HepG2 (cell line): Measurements from ENCODE around the gene MNAT1. TPM values are rescaled to one million over a fixed set of nuclear protein-coding genes. Genes with fewer than 3 reads are reported as not detected.

Source experiments
- ATAC-seq: fragments of 200-7000 bp; cut with Tn5 transposase; 3 replicates; pipeline ENCODE4 v1.9.1; 2020; ENCODE audit warnings: mild to moderate bottlenecking, moderate library complexity
- BruUV-seq: library from RNA; stranded (reverse); fragments of 400-500 nt; replicated peaks from 2 replicates; lab custom pipeline; 2021; lab: Mats Ljungman, UMichigan
- CTCF ChIA-PET: fragments of 300-600 bp; formaldehyde crosslinking; extraction: SDS; loops from one replicate; lab custom pipeline; 2021; ENCODE audit warnings: low total read pairs, inconsistent platforms, low intra/inter-chr PET ratio; lab: Yijun Ruan, JAX
- POLR2A ChIA-PET: fragments of 350-600 bp; sonication (Branson Sonifier 250); formaldehyde crosslinking; loops from one replicate; lab custom pipeline; 2020; ENCODE audit warnings: antibody characterized with exemption, inconsistent platforms; lab: Yijun Ruan, JAX
- DNase-seq: peaks from one replicate; pipeline ENCODE4 v3.0.0-alpha.2; 2015; ENCODE audit warnings: low spot score
- FAIRE-seq: peaks from 3 replicates; lab custom pipeline; 2011; peaks lifted over from hg19 to GRCh38; lab: Jason Lieb, UNC
- H2AFZ ChIP-seq: one replicate; pipeline ENCODE4 v1.6.1; 2011; ENCODE audit warnings: low read length, inconsistent platforms
- H3K27ac ChIP-seq: fragments of 300-600 bp; 3 replicates; pipeline ENCODE4 v1.8.0; 2011; ENCODE audit warnings: mixed run types, mild to moderate bottlenecking, mixed read lengths, low read length, inconsistent platforms; ENCODE audit not compliant: insufficient read depth; ENCODE audit errors: extremely low read length
- H3K27me3 ChIP-seq, 2 experiments: fragments of 200-600 bp in 1 of 2; 2 replicates in 1 of 2; 3 replicates in 1 of 2; pipeline versions ENCODE4 v1.6.0 to v1.8.0; 2011; ENCODE audit warnings: low read length in 2 of 2, mild to moderate bottlenecking in 2 of 2, moderate library complexity in 2 of 2, inconsistent platforms in 1 of 2; ENCODE audit not compliant: insufficient read depth in 2 of 2, control insufficient read depth in 1 of 2
- H3K36me3 ChIP-seq, 2 experiments: fragments of 200-600 bp in 1 of 2; replicated peaks in 1 of 2; 2 replicates in 1 of 2; 3 replicates in 1 of 2; pipeline versions ENCODE4 v1.5.1 to v1.8.0; 2011; ENCODE audit warnings: low read length in 2 of 2, inconsistent platforms in 1 of 2; ENCODE audit not compliant: insufficient read depth in 2 of 2, control insufficient read depth in 1 of 2
- H3K4me1 ChIP-seq: 2 replicates; pipeline ENCODE4 v1.5.1; 2012; ENCODE audit warnings: low read length, inconsistent platforms; ENCODE audit not compliant: insufficient read depth
- H3K4me2 ChIP-seq: 2 replicates; pipeline ENCODE4 v1.6.0; 2011; ENCODE audit warnings: low read depth, low read length, inconsistent platforms
- H3K4me3 ChIP-seq, 3 experiments: fragments of 200-600 bp in 1 of 3; sonication (generic), shearing (Covaris generic) in 1 of 3; replicated peaks in 1 of 3; 2 replicates each; pipeline ENCODE4 v1.5.1; 2011 to 2016; ENCODE audit warnings: low read length in 3 of 3, inconsistent platforms in 2 of 3, low read depth in 2 of 3, mild to moderate bottlenecking in 2 of 3, control low read depth in 1 of 3, mixed read lengths in 1 of 3; ENCODE audit not compliant: insufficient read depth in 1 of 3
- H3K79me2 ChIP-seq: one replicate; pipeline ENCODE4 v1.6.1; 2011; ENCODE audit warnings: low read length, inconsistent platforms; ENCODE audit not compliant: insufficient read depth
- H3K9ac ChIP-seq: 2 replicates; pipeline ENCODE4 v1.6.0; 2011; ENCODE audit warnings: mild to moderate bottlenecking, low read depth, low read length, inconsistent platforms; ENCODE audit not compliant: insufficient read depth
- H3K9me3 ChIP-seq: 2 replicates; pipeline ENCODE4 v1.5.1; 2012; ENCODE audit warnings: mild to moderate bottlenecking, low read length
- H4K20me1 ChIP-seq: 2 replicates; pipeline ENCODE4 v1.6.0; 2011; ENCODE audit warnings: inconsistent platforms, mild to moderate bottlenecking, low read length, moderate library complexity; ENCODE audit not compliant: insufficient read depth
- BRF2 ChIP-seq: sonication (generic); formaldehyde crosslinking; IDR thresholded peaks from 2 replicates; pipeline ENCODE4 v1.8.1; 2022; ENCODE audit warnings: mild to moderate bottlenecking, missing genetic modification reagents
- DDIT3 ChIP-seq: sonication (generic); formaldehyde crosslinking; IDR thresholded peaks from 2 replicates; pipeline ENCODE4 v1.4.0; 2020; ENCODE audit warnings: mild to moderate bottlenecking, missing genetic modification reagents
- DMTF1 ChIP-seq: sonication (generic); formaldehyde crosslinking; IDR thresholded peaks from 2 replicates; pipeline ENCODE4 v1.4.0; 2020; ENCODE audit warnings: mild to moderate bottlenecking, missing genetic modification reagents
- DNMT1 ChIP-seq: sonication (generic); formaldehyde crosslinking; IDR thresholded peaks from 2 replicates; pipeline ENCODE4 v1.5.1; 2020; ENCODE audit warnings: mild to moderate bottlenecking, missing genetic modification reagents
- ESRRA ChIP-seq: sonication (generic); formaldehyde crosslinking; IDR thresholded peaks from 2 replicates; pipeline ENCODE4 v1.5.1; 2020; ENCODE audit warnings: mild to moderate bottlenecking, low read depth, missing genetic modification reagents
- GABPB1 ChIP-seq: IDR thresholded peaks from 2 replicates; pipeline ENCODE4 v1.6.1; 2016; ENCODE audit warnings: mild to moderate bottlenecking, missing genetic modification reagents, moderate library complexity, missing compliant biosample characterization
- HMG20B ChIP-seq: conservative IDR thresholded peaks from 2 replicates; pipeline ENCODE4 v1.6.1; 2016; ENCODE audit warnings: missing genetic modification reagents, missing compliant biosample characterization
- HNF4A ChIP-seq: sonication (generic); formaldehyde crosslinking; IDR thresholded peaks from 2 replicates; pipeline ENCODE4 v1.4.0; 2020; ENCODE audit warnings: missing genetic modification reagents
- MED8 ChIP-seq: sonication (generic); formaldehyde crosslinking; IDR thresholded peaks from 2 replicates; pipeline ENCODE4 v1.8.1; 2023; ENCODE audit warnings: mild to moderate bottlenecking, missing genetic modification reagents; ENCODE audit not compliant: insufficient replicate concordance
- NCOR1 ChIP-seq: fragments of 200-600 bp; sonication (generic); IDR thresholded peaks from 2 replicates; pipeline ENCODE4 v1.7.0; 2017; ENCODE audit warnings: antibody characterized with exemption, low read length, borderline replicate concordance
- RORA ChIP-seq: sonication (generic); formaldehyde crosslinking; IDR thresholded peaks from 2 replicates; pipeline ENCODE4 v1.5.0; 2020; ENCODE audit warnings: mild to moderate bottlenecking, missing genetic modification reagents, moderate library complexity
- TCF7 ChIP-seq: sonication (generic); IDR thresholded peaks from 2 replicates; pipeline ENCODE4 v1.6.1; 2016; ENCODE audit warnings: antibody characterized with exemption, low read depth
- ZNF10 ChIP-seq: sonication (generic); formaldehyde crosslinking; IDR thresholded peaks from 2 replicates; pipeline ENCODE4 v1.4.0; 2020; ENCODE audit warnings: mild to moderate bottlenecking, low read depth, missing genetic modification reagents, borderline replicate concordance
- ZNF24 ChIP-seq: fragments of 450-650 bp; IDR thresholded peaks from 2 replicates; pipeline ENCODE4 v1.6.1; 2017; ENCODE audit warnings: antibody characterized with exemption, mild to moderate bottlenecking
- ZNF263 ChIP-seq: sonication (generic); formaldehyde crosslinking; IDR thresholded peaks from 2 replicates; pipeline ENCODE4 v1.4.0; 2020; ENCODE audit warnings: missing genetic modification reagents
- ZNF292 ChIP-seq: sonication (generic); formaldehyde crosslinking; IDR thresholded peaks from 2 replicates; pipeline ENCODE4 v1.8.1; 2022; ENCODE audit warnings: mild to moderate bottlenecking, low read depth, missing genetic modification reagents, borderline replicate concordance
- ZNF678 ChIP-seq: sonication (generic); formaldehyde crosslinking; IDR thresholded peaks from 2 replicates; pipeline ENCODE4 v1.4.0; 2020; ENCODE audit warnings: mild to moderate bottlenecking, missing genetic modification reagents
- ZNF713 ChIP-seq: sonication (generic); formaldehyde crosslinking; IDR thresholded peaks from 2 replicates; pipeline ENCODE4 v1.4.0; 2020; ENCODE audit warnings: mild to moderate bottlenecking, missing genetic modification reagents
- ZNF740 ChIP-seq: sonication (generic); formaldehyde crosslinking; IDR thresholded peaks from 2 replicates; pipeline ENCODE4 v1.4.0; 2020; ENCODE audit warnings: missing genetic modification reagents
- ZNF746 ChIP-seq: sonication (generic); formaldehyde crosslinking; IDR thresholded peaks from 2 replicates; pipeline ENCODE4 v1.8.0; 2022; ENCODE audit warnings: mild to moderate bottlenecking, missing genetic modification reagents
- WGBS: methylation state at CpG from one replicate; pipeline ENCODE4 v1.1.6; 2017; ENCODE audit warnings: low lambda C conversion rate; 5-methylcytosine and 5-hydroxymethylcytosine counted together
- in situ Hi-C: cut with HindIII; loops from 2 replicates; pipeline ENCODE4 v1.10.0; 2017; ENCODE audit warnings: low pct_unique_long_range_greater_than_20kb; ENCODE audit not compliant: extremely low pct_ligation_motif_present
- intact Hi-C: fragments of 100-400 bp; cut with micrococcal nuclease; formaldehyde crosslinking; loops from one replicate; pipeline ENCODE4 v1.10.0; 2022; ENCODE audit not compliant: unreplicated experiment
- polyA plus RNA-seq, 8 experiments: library from polyadenylated mRNA; depleted of rRNA in 3 of 8; stranded (reverse) in 7 of 8; unstranded in 1 of 8; fragments of >200 nt; fragmentation: Illumina TruSeq in 4 of 8; extraction: Trizol in 4 of 8; gene quantifications; 2 replicates each; pipeline versions ENCODE4 v1.2.1 to v1.2.3, GENCODE V29; 2011 to 2016; ENCODE audit warnings: low read depth in 4 of 8, missing spikeins in 1 of 8, mixed read lengths in 1 of 8; ENCODE audit not compliant: insufficient read depth in 1 of 8
- total RNA-seq, 5 experiments: library from RNA; depleted of rRNA; stranded (reverse); fragments of >200 nt; fragmentation: Illumina TruSeq; extraction: Trizol; gene quantifications; 2 replicates each; pipeline ENCODE4 v1.2.3, GENCODE V29; 2016; ENCODE audit warnings: low read depth in 1 of 5

Gene MNAT1
- total and polyA plus RNA-seq, 2 of the 13 experiments (the other 11 are each of a cell fraction or from before 2014, with no cell fraction given) = 49.2 to 94.8 TPM

- ChIA-PET POLR2A (interaction anchor here (1.1 to 4.2 kb wide), 9 partner anchors 12 to 382 kb away, joined by 3 to 38 read pairs (median 7); no protein-coding TSS in a partner anchor), CTCF (no interaction called here)
- Histone ChIP-seq H3K4me1 (peaks cover 35% of the 10 kb centered on the region), H3K27ac (peak overlapping the region; percentile 85), H3K36me3 (peaks cover 2 to 13% of the 10 kb centered on the region in 2 experiments; a peak in 2 of 5 replicates), H3K4me2 (peak overlapping the region; percentile 90), H3K9ac (peak overlapping the region; percentile 86), H3K9me3 (no peaks in the 10 kb centered on the region), H2AFZ (no peak overlapping the region), H3K4me3 (peak overlapping the region; percentile 77 to 96 (median 84)), H3K27me3 (no peaks in the 10 kb centered on the region), H3K79me2 (peaks cover 14% of the 10 kb centered on the region), H4K20me1 (peaks cover 9% of the 10 kb centered on the region)
- in situ Hi-C loops (loop anchor here (5.0 kb wide), 1 partner anchor 64 kb away; no protein-coding TSS in a partner anchor), intact Hi-C loops (loop anchor here (1.0 to 10.0 kb wide), 8 partner anchors 65 to 531 kb away; partner anchors contain the start of genes SIX1, SLC38A6 and TRMT5)
- BruUV-seq = no TSS peak
- ATAC-seq (peak; percentile 72), DNase-seq (peak; percentile 67), FAIRE-seq (no peak)
- WGBS = 0% methylated on average over 1 of the region's 70 CpGs
- TF ChIP-seq DNMT1 (CRISPR knock-in tag) = no peak
- no peak for TF ChIP-seq DMTF1 (CRISPR knock-in tag)
- peak; percentile 70 for TF ChIP-seq TCF7
- TF ChIP-seq DDIT3 = no peak
- TF ChIP-seq BRF2 (CRISPR knock-in tag) = no peak
- no peak for TF ChIP-seq ZNF24
- peak; percentile 69; the same call in 1 of the 2 replicates for TF ChIP-seq GABPB1
- no peak for TF ChIP-seq ZNF678
- no peak for TF ChIP-seq ESRRA
- peak; percentile 25 for TF ChIP-seq MED8 (CRISPR knock-in tag)
- TF ChIP-seq ZNF10 (CRISPR knock-in tag) = no peak
- TF ChIP-seq ZNF263 (CRISPR knock-in tag) = peak; percentile 23; the same call in 1 of the 2 replicates
- TF ChIP-seq RORA (CRISPR knock-in tag) = no peak
- 0 out of 2 replicates have a peak, but pooled peaks have one; percentile 41 for TF ChIP-seq HMG20B (CRISPR knock-in tag)
- no peak for TF ChIP-seq NCOR1
- TF ChIP-seq ZNF746 (CRISPR knock-in tag) = 0 out of 2 replicates have a peak, but pooled peaks have one; percentile 15
- peak; percentile 72 for TF ChIP-seq ZNF292 (CRISPR knock-in tag)
- TF ChIP-seq ZNF740 = 0 out of 2 replicates have a peak, but pooled peaks have one; percentile 12
- no peak for TF ChIP-seq ZNF713 (CRISPR knock-in tag)
- no peak for TF ChIP-seq HNF4A (CRISPR knock-in tag)
Observed at GRCh38 chr14:60721326-60722106, 13.0 kb upstream of the MNAT1 start.
